GM13977 (cell line): ENCODE data around the gene TMEM181.

Experiments used
- DNase-seq: peaks from one replicate; pipeline ENCODE4 v3.0.0; 2012; ENCODE audit warnings: low spot score
- CTCF ChIP-seq: IDR thresholded peaks from 2 replicates; pipeline ENCODE4 v1.5.1; 2012; ENCODE audit warnings: mild to moderate bottlenecking, control low read depth; ENCODE audit not compliant: insufficient read depth; ENCODE audit errors: extremely low read depth, missing control alignments
- in situ Hi-C: fragments of 300-500 bp; cut with MboI; formaldehyde crosslinking; loops from one replicate; pipeline ENCODE4 v1.12.0; 2022; ENCODE audit warnings: low sequenced_read_pairs, low pct_unique_long_range_greater_than_20kb, mixed read lengths, inconsistent platforms; ENCODE audit not compliant: unreplicated experiment

Gene TMEM181

GRCh38 chr6:158591810-158592209 lies 31.9 kb downstream of the TMEM181 start:
- in situ Hi-C loops = no loop called here
- TF ChIP-seq CTCF = no peak
- no peak for DNase-seq

DNA sequence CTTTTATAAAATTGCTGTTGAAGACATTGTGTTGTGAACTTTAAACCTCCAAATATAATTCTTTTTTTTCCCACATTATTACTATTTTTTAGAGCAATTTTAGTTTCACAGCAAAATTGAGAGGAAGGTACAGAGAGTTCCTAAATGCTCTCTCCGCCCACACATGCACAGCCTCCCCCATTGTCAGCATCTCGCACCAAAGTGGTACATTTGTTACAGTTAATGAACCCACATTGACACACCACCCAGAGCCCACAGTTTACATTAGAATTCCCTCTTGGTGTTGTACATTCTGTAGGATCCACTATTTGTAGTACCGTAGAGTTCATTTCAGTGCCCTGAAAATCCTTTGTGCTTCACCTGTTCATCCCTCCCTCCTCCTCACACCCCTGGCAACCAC lies 33.8 kb downstream of the TMEM181 start:
- in situ Hi-C loops = no loop called here
- no peak for DNase-seq
- TF ChIP-seq CTCF = no peak

DNA sequence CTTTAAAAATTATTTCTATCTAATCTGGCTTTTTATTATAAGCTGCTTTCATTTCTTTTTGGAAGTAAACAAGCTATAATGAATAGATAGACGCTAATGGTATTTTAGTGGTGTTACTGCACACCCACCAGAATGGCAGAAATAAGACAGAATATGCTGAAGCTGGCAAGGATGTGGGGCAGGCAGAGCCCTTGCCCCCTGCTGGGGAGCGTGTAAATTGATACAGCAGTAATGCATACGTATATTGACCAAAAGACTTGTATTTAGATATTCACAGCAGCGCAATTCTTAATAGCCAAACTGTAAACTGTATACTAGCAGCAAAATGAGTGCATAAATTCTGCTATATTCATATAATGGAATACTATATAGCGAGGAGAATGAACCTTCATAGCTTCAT lies 35.3 kb downstream of the TMEM181 start:
- DNase-seq = no peak
- in situ Hi-C loops = no loop called here
- no peak for TF ChIP-seq CTCF

GRCh38 chr6:158596861-158597260 lies 37.0 kb downstream of the TMEM181 start:
- in situ Hi-C loops = no loop called here
- no peak for DNase-seq
- no peak for TF ChIP-seq CTCF

GRCh38 chr6:158597565-158597964 lies 37.7 kb downstream of the TMEM181 start:
- in situ Hi-C loops = no loop called here
- no peak for DNase-seq
- TF ChIP-seq CTCF = no peak

GRCh38 chr6:158599635-158600034 lies 39.7 kb downstream of the TMEM181 start:
- no peak for DNase-seq
- in situ Hi-C loops = loop anchor here (10.0 kb wide), 1 partner anchor 385 kb away; no protein-coding TSS in a partner anchor
- TF ChIP-seq CTCF = no peak

DNA sequence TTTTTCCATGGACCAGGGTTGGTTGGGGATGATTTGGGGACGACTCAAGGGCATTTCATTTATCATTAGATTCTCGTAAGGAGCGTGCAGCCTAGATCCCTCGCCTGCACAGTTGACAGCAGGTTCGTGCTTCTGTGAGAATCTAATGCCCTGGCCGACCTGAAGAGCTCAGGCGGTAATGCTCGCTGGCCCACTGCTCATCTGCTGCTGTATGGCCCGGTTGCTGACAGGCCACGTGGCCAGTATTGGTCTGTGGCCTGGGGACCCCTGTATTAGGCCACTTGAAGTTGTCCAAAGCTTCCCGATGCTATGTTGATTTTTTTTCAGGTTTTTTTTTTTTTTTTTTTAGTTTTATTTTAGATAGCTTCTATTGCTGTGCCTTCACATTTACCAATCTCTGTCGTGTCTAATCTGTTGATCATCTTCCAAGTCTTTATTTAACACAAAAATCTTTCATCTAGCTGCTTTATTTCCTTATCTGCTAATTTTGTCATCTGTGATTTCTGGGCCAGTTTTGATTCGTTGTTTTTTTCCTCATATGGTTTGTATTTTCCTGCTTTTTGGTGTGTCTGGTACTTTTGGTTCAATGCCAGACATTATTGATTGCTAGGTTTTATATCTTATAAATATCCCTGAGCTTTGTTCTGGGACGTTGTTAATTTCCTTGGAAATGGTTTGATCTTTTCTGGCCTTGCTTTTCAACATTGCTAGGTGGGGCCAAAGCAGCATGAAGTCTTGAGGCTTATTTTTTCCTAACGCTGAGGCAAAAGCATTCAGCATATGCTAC lies 43.6 kb downstream of the TMEM181 start:
- no peak for DNase-seq
- in situ Hi-C loops = loop anchor here (10.0 kb wide), 1 partner anchor 389 kb away; no protein-coding TSS in a partner anchor
- no peak for TF ChIP-seq CTCF
